HG02970 (cell line): ENCODE results near the gene PDE4D.

ENCODE experiments used
- ATAC-seq: cut with Tn5 transposase; IDR thresholded peaks from one replicate; pipeline ENCODE4 v1.9.1; 2021; ENCODE audit warnings: mild to moderate bottlenecking, moderate library complexity, moderate number of reproducible peaks; ENCODE audit not compliant: unreplicated experiment, low FRiP score

The PDE4D gene

GRCh38 chr5:59358005-59358861, 535.3 kb downstream of the PDE4D start:
- no peak for ATAC-seq

- ATAC-seq, result no peak
These were observed 536.0 kb downstream of the PDE4D start for GRCh38 chr5:59357381-59357977.

- no peak for ATAC-seq
These were observed 536.6 kb downstream of the PDE4D start for GRCh38 chr5:59356813-59357380.

GRCh38 chr5:59354811-59355210, 538.7 kb downstream of the PDE4D start:
- no peak for ATAC-seq

GRCh38 chr5:59354274-59354673, 539.3 kb downstream of the PDE4D start:
- no peak for ATAC-seq

- no peak for ATAC-seq
These were observed 542.3 kb downstream of the PDE4D start for GRCh38 chr5:59351076-59351794.

DNA sequence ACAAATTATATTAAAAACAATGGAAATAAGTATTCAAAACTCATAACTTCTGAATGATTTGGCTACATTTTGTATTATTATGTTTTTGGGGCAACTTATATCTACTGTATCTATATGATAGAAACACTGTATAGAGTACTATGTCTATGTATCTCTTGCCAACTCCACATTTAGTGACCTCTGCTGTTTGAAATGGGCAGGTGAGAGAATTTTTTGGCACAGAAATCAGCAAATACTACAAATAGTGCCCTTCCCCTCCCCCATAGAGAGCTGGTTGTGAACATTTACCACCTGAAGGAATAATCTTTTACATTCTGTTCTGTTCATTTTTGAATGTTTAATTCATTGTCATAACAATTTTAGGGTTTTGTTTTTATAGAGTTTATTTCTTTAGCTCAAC, 545.3 kb downstream of the PDE4D start:
- ATAC-seq, result no peak

- ATAC-seq, result no peak
These were observed 546.5 kb downstream of the PDE4D start for GRCh38 chr5:59346982-59347381.

- no peak for ATAC-seq
These were observed 547.0 kb downstream of the PDE4D start for GRCh38 chr5:59346514-59346913.

- no peak for ATAC-seq
These were observed 551.3 kb downstream of the PDE4D start for GRCh38 chr5:59342181-59342580.

- ATAC-seq, result no peak
These were observed 551.8 kb downstream of the PDE4D start for GRCh38 chr5:59341760-59342159.

DNA sequence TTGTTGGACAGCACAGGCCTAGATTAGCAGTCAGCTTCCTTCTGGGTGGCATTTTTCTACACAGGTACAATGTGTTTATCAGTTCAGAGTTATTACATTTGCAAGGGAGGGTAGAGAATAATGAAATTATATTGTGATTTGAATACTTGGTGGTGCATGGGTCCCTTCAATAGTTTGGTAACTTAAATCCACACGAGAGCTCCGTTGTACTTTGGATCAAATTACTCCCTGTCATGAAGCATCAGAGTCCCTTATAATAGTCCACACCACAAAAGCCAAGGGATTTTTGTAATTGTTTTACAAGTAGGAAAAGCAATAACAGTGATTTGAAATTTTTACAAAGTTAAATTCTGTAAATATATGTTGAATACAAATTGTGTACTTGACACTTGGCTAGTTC, 552.4 kb downstream of the PDE4D start:
- no peak for ATAC-seq

GRCh38 chr5:59340637-59341036, 552.9 kb downstream of the PDE4D start:
- ATAC-seq, result no peak

- no peak for ATAC-seq
These were observed 556.3 kb downstream of the PDE4D start for GRCh38 chr5:59337240-59337639.

- ATAC-seq, result no peak
These were observed 558.0 kb downstream of the PDE4D start for GRCh38 chr5:59335544-59335943.

DNA sequence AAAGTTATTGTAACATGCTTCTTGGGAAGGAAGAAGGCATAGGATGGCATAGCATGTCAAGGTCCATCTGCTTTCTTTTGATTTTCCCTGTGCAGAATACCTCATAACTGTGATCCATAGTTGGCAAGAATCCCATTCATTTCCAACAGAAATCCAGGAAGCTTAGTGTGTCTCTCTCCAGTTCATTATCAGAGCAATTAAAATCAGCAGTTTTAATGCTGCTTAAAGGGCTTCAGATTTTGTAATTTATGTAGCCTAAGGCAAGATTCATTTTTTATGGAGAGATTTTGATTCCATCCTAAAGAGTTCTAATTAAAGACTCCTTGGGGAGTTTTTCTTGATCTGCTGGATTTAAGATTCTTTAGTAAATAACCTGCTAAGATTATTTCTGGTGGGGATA, 560.1 kb downstream of the PDE4D start:
- ATAC-seq, result no peak

- no peak for ATAC-seq
These were observed 561.1 kb downstream of the PDE4D start for GRCh38 chr5:59332236-59332973.

- ATAC-seq, result no peak
These were observed 562.8 kb downstream of the PDE4D start for GRCh38 chr5:59330680-59331079.

DNA sequence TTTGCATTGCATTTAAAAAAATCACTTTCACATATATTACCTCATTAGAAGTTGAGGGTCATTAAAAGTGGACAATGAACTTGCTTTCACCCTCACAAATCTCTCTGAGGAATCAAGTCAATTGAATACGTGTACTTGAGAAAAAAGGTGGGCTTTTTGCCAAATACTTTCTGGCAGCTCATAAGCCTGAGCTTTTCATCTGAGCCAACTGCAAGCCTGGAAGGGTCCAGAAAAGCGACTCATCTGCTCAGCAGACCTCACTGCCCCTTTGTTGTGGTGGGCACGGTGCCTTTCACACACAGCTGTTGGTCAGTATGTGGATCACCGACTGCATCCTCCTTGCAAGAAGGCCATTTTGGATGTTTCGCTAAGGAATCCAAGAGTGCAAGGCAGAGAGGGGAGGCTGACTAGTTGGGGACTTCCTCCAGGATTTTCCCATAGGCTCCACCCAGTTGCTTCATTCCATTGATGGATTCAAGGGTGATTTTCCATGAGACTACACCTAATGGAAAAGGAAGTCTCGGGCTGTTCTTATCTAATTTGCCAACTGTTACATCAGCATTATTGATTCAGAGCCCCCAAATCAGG, 564.7 kb downstream of the PDE4D start:
- no peak for ATAC-seq
